ENCODE results near the gene SNAPC2. TPM values are rescaled to one million over a fixed set of nuclear protein-coding genes. Genes with fewer than 3 reads are reported as not detected.

SNAPC2 gene
- total RNA-seq, 1 donor from 2014 or later: 18.6 TPM

GRCh38 chr19:7969555-7969939 is 49.4 kb downstream of the SNAPC2 start:
- peak; percentile 68 for DNase-seq
- Mint-ChIP-seq H3K36me3 (ENCODE audit: unreplicated experiment) (peaks cover 5% of the 10 kb centered on the region), H3K4me1 (ENCODE audit: low read depth, unreplicated experiment) (peaks cover 17% of the 10 kb centered on the region), H3K27me3 (ENCODE audit: unreplicated experiment) (peaks cover 21% of the 10 kb centered on the region), H3K27ac (ENCODE audit: unreplicated experiment) (peak overlapping the region; percentile 99), H3K4me3 (ENCODE audit: unreplicated experiment) (peak overlapping the region; percentile 71), H3K9me3 (ENCODE audit: unreplicated experiment) (peaks cover 13% of the 10 kb centered on the region)
- TF ChIP-seq, protein P1, sequence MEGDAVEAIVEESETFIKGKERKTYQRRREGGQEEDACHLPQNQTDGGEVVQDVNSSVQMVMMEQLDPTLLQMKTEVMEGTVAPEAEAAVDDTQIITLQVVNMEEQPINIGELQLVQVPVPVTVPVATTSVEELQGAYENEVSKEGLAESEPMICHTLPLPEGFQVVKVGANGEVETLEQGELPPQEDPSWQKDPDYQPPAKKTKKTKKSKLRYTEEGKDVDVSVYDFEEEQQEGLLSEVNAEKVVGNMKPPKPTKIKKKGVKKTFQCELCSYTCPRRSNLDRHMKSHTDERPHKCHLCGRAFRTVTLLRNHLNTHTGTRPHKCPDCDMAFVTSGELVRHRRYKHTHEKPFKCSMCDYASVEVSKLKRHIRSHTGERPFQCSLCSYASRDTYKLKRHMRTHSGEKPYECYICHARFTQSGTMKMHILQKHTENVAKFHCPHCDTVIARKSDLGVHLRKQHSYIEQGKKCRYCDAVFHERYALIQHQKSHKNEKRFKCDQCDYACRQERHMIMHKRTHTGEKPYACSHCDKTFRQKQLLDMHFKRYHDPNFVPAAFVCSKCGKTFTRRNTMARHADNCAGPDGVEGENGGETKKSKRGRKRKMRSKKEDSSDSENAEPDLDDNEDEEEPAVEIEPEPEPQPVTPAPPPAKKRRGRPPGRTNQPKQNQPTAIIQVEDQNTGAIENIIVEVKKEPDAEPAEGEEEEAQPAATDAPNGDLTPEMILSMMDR (IDR thresholded peaks at IDR 0.05; ENCODE audit: partially characterized antibody, unreplicated experiment): no peak

- H3K36me3 Mint-ChIP-seq (ENCODE audit: unreplicated experiment): peaks cover 5% of the 10 kb centered on the region
- H3K27ac Mint-ChIP-seq (ENCODE audit: unreplicated experiment): peak overlapping the region; percentile 89
- H3K27me3 Mint-ChIP-seq (ENCODE audit: unreplicated experiment): peaks cover 18% of the 10 kb centered on the region
- peaks cover 17% of the 10 kb centered on the region for H3K4me1 Mint-ChIP-seq (ENCODE audit: low read depth, unreplicated experiment)
- H3K9me3 Mint-ChIP-seq (ENCODE audit: unreplicated experiment): peaks cover 13% of the 10 kb centered on the region
- DNase-seq: peak; percentile 82
- no peak overlapping the region for H3K4me3 Mint-ChIP-seq (ENCODE audit: unreplicated experiment)
- TF ChIP-seq, protein P1 (IDR thresholded peaks at IDR 0.05; ENCODE audit: partially characterized antibody, unreplicated experiment): peak; percentile 83
Measured at GRCh38 chr19:7970716-7971448, 50.7 kb downstream of the SNAPC2 start.

DNA sequence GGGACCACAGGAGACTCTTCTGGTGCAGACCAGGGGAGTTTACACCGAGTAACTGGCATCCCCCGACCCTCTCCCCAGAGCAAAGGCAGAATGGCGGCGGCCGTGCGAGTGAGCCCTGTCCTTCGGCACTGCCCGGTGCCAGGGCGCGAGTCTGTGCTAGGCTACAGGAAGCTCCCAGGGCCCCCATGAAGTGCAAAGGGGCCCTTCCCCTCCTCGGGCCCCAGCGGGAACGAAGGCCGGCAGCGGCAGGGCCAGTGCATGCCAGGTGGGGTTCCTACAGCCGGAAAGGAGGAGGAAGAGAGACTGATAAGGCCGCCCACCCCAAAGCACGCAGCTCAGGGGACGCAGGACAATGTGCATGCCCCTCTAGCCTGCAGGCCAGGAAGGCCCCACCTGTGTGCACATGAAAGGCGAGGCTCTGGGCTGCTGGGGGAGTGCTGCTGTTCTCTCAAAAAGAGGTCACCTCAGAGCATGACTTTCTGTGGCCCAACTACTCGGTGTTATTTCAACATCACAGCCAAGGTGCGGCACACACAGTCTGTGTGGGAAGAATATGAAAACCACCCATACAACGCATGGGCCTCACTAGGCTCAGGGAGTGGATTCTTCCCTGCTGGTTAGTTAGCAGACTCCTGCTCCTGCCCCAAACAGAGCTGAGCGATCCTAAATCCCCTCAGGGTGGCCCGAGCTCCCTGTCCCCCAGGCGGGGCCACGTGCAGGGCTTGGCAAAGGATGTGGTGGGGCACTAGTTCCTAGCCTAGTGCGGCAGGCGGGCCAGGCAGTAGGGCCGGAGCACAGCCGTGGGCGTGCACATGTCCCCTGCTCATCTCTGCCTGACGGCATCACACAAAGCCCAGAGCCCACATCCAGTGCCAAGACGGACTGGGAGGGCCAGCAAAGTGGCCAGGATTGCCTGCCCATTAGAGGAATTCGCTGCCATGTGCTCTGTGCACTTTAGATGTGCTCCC is 51.7 kb downstream of the SNAPC2 start:
- Mint-ChIP-seq H3K4me3 (ENCODE audit: unreplicated experiment) (no peak overlapping the region), H3K4me1 (ENCODE audit: low read depth, unreplicated experiment) (peaks cover 17% of the 10 kb centered on the region), H3K27ac (ENCODE audit: unreplicated experiment) (no peak overlapping the region), H3K36me3 (ENCODE audit: unreplicated experiment) (peaks cover 5% of the 10 kb centered on the region), H3K27me3 (ENCODE audit: unreplicated experiment) (peaks cover 18% of the 10 kb centered on the region), H3K9me3 (ENCODE audit: unreplicated experiment) (peaks cover 13% of the 10 kb centered on the region)
- TF ChIP-seq, protein P1 (IDR thresholded peaks at IDR 0.05; ENCODE audit: partially characterized antibody, unreplicated experiment): no peak
- peak; percentile 20 for DNase-seq

Other genes with a start within 250 kb of the SNAPC2 start
- not detected for gene MCEMP1, start 243.2 kb upstream of the SNAPC2 start, total RNA-seq (ENCODE audit: unreplicated experiment)
- gene TRAPPC5, start 239.5 kb upstream of the SNAPC2 start, total RNA-seq (ENCODE audit: unreplicated experiment): 142 TPM
- gene FCER2, start 218.2 kb upstream of the SNAPC2 start, total RNA-seq (ENCODE audit: unreplicated experiment): not detected
- 14.8 TPM for gene CLEC4G, start 188.2 kb upstream of the SNAPC2 start, total RNA-seq (ENCODE audit: unreplicated experiment)
- not detected for gene CD209, start 172.8 kb upstream of the SNAPC2 start, total RNA-seq (ENCODE audit: unreplicated experiment)
- gene CLEC4M, start 157.1 kb upstream of the SNAPC2 start, total RNA-seq (ENCODE audit: unreplicated experiment): not detected
- 36.4 TPM for gene EVI5L, start 90.1 kb upstream of the SNAPC2 start, total RNA-seq (ENCODE audit: unreplicated experiment)
- 37.4 TPM for gene PRR36, start 45.9 kb upstream of the SNAPC2 start, total RNA-seq (ENCODE audit: unreplicated experiment)
- gene LRRC8E, start 31.8 kb upstream of the SNAPC2 start, total RNA-seq (ENCODE audit: unreplicated experiment): not detected
- gene MAP2K7, start 16.5 kb upstream of the SNAPC2 start, total RNA-seq (ENCODE audit: unreplicated experiment): 44.2 TPM
- 0.69 TPM for gene TGFBR3L, start 5.5 kb upstream of the SNAPC2 start, total RNA-seq (ENCODE audit: unreplicated experiment)
- 90.6 TPM for gene CTXN1, start 5.8 kb downstream of the SNAPC2 start, total RNA-seq (ENCODE audit: unreplicated experiment)
- 109 TPM for gene TIMM44, start 23.3 kb downstream of the SNAPC2 start, total RNA-seq (ENCODE audit: unreplicated experiment)
- gene ELAVL1, start 85.3 kb downstream of the SNAPC2 start, total RNA-seq (ENCODE audit: unreplicated experiment): 122 TPM
- gene CCL25, start 132.4 kb downstream of the SNAPC2 start, total RNA-seq (ENCODE audit: unreplicated experiment): not detected
- 18.3 TPM for gene FBN3, start 229.3 kb downstream of the SNAPC2 start, total RNA-seq (ENCODE audit: unreplicated experiment)